ENCODE results near the gene VWCE.

DNA sequence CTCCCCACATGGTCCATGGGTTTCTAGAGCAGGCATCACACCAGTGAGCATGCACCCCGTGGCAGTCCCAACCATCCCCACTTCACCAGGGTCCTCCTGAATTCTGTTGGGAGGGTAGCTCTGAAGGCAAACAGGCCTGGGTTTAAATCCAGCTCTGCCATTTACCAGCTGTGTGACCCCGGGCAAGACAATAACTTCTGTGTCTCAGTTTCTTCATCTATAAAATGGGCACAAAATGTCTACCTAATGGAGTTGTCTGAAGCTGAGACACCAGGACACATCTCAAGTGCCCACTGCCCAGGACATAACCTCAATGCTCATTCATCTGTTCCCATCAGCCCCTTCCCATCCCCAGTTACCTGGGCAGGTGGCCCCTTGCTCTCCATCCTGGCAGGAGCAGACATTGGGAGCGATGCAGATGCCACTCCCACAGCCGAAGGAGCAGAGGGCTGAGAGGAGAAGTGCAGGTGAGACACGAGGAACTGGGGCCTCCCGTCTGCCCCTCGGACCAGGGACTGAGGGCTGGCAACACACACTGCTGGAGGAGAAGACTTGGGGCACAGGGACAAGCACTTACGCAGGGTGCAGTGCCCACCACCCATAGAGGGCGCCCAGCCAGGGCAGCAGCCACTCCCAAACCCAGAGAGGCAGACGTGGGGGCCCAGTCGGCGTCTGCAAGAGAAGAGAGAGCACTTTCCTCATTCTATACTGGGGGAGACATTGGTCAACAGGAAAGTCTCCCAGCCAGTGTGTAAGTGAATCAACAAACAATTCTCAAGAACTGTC is 4.0 kb downstream of the VWCE start:
- TF ChIP-seq, protein P1, sequence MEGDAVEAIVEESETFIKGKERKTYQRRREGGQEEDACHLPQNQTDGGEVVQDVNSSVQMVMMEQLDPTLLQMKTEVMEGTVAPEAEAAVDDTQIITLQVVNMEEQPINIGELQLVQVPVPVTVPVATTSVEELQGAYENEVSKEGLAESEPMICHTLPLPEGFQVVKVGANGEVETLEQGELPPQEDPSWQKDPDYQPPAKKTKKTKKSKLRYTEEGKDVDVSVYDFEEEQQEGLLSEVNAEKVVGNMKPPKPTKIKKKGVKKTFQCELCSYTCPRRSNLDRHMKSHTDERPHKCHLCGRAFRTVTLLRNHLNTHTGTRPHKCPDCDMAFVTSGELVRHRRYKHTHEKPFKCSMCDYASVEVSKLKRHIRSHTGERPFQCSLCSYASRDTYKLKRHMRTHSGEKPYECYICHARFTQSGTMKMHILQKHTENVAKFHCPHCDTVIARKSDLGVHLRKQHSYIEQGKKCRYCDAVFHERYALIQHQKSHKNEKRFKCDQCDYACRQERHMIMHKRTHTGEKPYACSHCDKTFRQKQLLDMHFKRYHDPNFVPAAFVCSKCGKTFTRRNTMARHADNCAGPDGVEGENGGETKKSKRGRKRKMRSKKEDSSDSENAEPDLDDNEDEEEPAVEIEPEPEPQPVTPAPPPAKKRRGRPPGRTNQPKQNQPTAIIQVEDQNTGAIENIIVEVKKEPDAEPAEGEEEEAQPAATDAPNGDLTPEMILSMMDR (IDR thresholded peaks at IDR 0.05) = peak; percentile 30; the same call in 1 of the 2 replicates
- TF ChIP-seq ZFX (IDR thresholded peaks at IDR 0.05; ENCODE audit: borderline replicate concordance) = no peak
